Aorta (tissue), 5 donors: ENCODE measurements around the gene BIRC7. TPM values are rescaled to one million over a fixed set of nuclear protein-coding genes. Genes with fewer than 3 reads are reported as not detected.

Experiments
- ATAC-seq: fragments of 200-7000 bp; cut with Tn5 transposase; one replicate; pipeline ENCODE4 v1.9.1; 2022; ENCODE audit warnings: moderate library complexity; ENCODE audit not compliant: low FRiP score
- DNase-seq, 2 donors: peaks; one replicate each; pipeline ENCODE4 v3.0.0-alpha.2; 2020
- H3K27ac ChIP-seq, 2 donors: one replicate each; pipeline ENCODE4 v1.5.1; 2013; ENCODE audit warnings: low read length in 2 of 2, mild to moderate bottlenecking in 2 of 2, moderate library complexity in 2 of 2, control low read depth in 1 of 2, inconsistent platforms in 1 of 2, low read depth in 1 of 2
- H3K27me3 ChIP-seq, 2 donors: one replicate each; pipeline ENCODE4 v1.6.1; 2013; ENCODE audit warnings: control low read depth in 1 of 2, low read length in 1 of 2, mild to moderate bottlenecking in 1 of 2, moderate library complexity in 1 of 2; ENCODE audit not compliant: insufficient read depth in 2 of 2, control insufficient read depth in 1 of 2
- H3K36me3 ChIP-seq, 2 donors: one replicate each; pipeline ENCODE4 v1.6.1; 2013; ENCODE audit warnings: control low read depth in 1 of 2, low read length in 1 of 2, mild to moderate bottlenecking in 1 of 2; ENCODE audit not compliant: insufficient read depth in 2 of 2, control insufficient read depth in 1 of 2
- H3K4me1 ChIP-seq, 2 donors: one replicate each; pipeline ENCODE4 v1.6.1; 2013; ENCODE audit warnings: low read length in 2 of 2, control low read depth in 1 of 2, mild to moderate bottlenecking in 1 of 2, moderate library complexity in 1 of 2; ENCODE audit not compliant: insufficient read depth in 2 of 2, control insufficient read depth in 1 of 2
- H3K4me3 ChIP-seq, 2 donors: one replicate each; pipeline ENCODE4 v1.5.1; 2013; ENCODE audit warnings: low read length in 2 of 2, control low read depth in 1 of 2, mild to moderate bottlenecking in 1 of 2
- H3K9me3 ChIP-seq: one replicate; pipeline ENCODE4 v1.6.1; 2013; ENCODE audit warnings: mild to moderate bottlenecking, low read length; ENCODE audit not compliant: control insufficient read depth
- WGBS, 2 donors: extraction: QIAGEN DNeasy Blood & Tissue Kit; methylation state at CpG; one replicate each; pipeline ENCODE4 v1.1.7; 2013; 5-methylcytosine and 5-hydroxymethylcytosine counted together
- intact Hi-C, 2 donors: fragments of 100-400 bp; cut with DNase I; formaldehyde crosslinking; loops; one replicate each; pipeline versions ENCODE4 v1.14.2 to v1.15.0; 2022
- polyA plus RNA-seq, 2 donors: library from polyadenylated mRNA; stranded (reverse); fragments of 200-250 nt; gene quantifications; one replicate each; pipeline ENCODE4 v1.2.3, GENCODE V29; 2013
- total RNA-seq, 2 donors: library from RNA; stranded (reverse); fragmentation: NEBNext Ultra II Directional; extraction: Animal tissue kit (Norgen Biotek cat#: 25700); gene quantifications; one replicate each; pipeline ENCODE4 v1.2.1, GENCODE V29; 2021
- donor health status: healthy with polysubstance abuse.
- donor health status: Bipolar disorder and iron deficiency.
- donor health status: DM: no; HTN: no; CAD: no.
- donor health status: DM: no; HTN: no; CAD: no.
- donor health status: DM: yes; HTN: yes; CAD: no.

The BIRC7 gene
- total and polyA plus RNA-seq, 4 donors: not detected

- Histone ChIP-seq H3K27ac (no peak overlapping the region), H3K36me3 (no peaks in the 10 kb centered on the region), H3K9me3 (no peaks in the 10 kb centered on the region), H3K4me3 (no peak overlapping the region), H3K27me3 (no peaks in the 10 kb centered on the region), H3K4me1 (no peaks in the 10 kb centered on the region)
- WGBS, 2 donors: 43 to 51% methylated on average over 23 to 25 of the region's 25 CpGs
- DNase-seq: no peak
- no peak for ATAC-seq
- intact Hi-C loops: no loop called here
These were observed 25.5 kb downstream of the BIRC7 start for GRCh38 chr20:63261060-63261794.

DNA sequence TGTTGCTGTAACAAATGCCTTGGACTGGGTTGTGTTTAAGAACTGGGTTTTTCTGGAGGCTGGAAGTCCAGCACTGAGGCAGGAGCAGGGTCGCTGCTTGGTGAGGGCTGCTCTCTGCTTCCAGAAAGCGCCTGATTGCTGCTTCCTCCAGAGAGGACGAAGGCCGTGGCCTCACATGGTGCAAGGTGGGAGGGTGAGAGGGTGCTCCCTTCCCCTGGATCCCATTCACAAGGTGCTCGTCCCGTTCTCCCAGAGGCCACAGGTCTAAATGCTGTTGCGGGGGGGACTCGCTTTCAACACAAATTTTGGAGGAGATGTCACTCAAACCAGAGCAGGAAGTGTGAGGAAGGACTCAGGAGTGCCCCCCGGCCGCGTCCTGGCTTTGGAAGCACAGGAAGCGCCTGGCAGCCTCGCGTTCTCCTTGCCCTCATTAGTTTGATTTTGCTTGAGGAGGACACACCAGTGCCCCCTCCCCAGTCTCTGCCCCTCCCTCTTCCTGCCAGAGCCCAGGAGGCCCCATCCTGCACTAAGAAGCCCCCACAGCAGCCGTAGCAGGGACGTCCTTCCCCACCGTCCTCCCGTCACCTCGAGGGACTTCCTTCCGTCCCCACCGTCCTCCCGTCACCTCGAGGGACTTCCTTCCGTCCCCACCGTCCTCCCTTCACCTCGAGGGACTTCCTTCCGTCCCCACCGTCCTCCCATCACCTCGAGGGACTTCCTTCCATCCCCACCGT, 26.3 kb downstream of the BIRC7 start:
- no peak for ATAC-seq
- Histone ChIP-seq H3K9me3 (no peaks in the 10 kb centered on the region), H3K27me3 (no peaks in the 10 kb centered on the region), H3K36me3 (no peaks in the 10 kb centered on the region), H3K4me1 (no peaks in the 10 kb centered on the region), H3K27ac (no peak overlapping the region), H3K4me3 (no peak overlapping the region)
- 35 to 41% methylated on average over 28 to 30 of the region's 30 CpGs for WGBS, 2 donors
- intact Hi-C loops: no loop called here
- no peak for DNase-seq

- H3K36me3 ChIP-seq: no peaks in the 10 kb centered on the region
- DNase-seq (no peak), ATAC-seq (no peak)
- intact Hi-C loops: no loop called here
- no peaks in the 10 kb centered on the region for H3K4me1 ChIP-seq
- H3K9me3 ChIP-seq: no peaks in the 10 kb centered on the region
- 77 to 78% methylated on average over 9 of the region's 9 CpGs for WGBS, 2 donors
- no peak overlapping the region for H3K4me3 ChIP-seq
- no peaks in the 10 kb centered on the region for H3K27me3 ChIP-seq
- H3K27ac ChIP-seq: no peak overlapping the region
These were observed 27.1 kb downstream of the BIRC7 start for GRCh38 chr20:63262836-63263235.

GRCh38 chr20:63264000-63264399, 28.3 kb downstream of the BIRC7 start:
- no peak overlapping the region for H3K27ac ChIP-seq
- no peaks in the 10 kb centered on the region for H3K36me3 ChIP-seq
- no peaks in the 10 kb centered on the region for H3K9me3 ChIP-seq
- H3K27me3 ChIP-seq: no peaks in the 10 kb centered on the region
- no peak for DNase-seq
- WGBS, 2 donors: 83 to 84% methylated on average over 10 of the region's 10 CpGs
- intact Hi-C loops: no loop called here
- H3K4me1 ChIP-seq: no peaks in the 10 kb centered on the region
- no peak for ATAC-seq
- H3K4me3 ChIP-seq: no peak overlapping the region

DNA sequence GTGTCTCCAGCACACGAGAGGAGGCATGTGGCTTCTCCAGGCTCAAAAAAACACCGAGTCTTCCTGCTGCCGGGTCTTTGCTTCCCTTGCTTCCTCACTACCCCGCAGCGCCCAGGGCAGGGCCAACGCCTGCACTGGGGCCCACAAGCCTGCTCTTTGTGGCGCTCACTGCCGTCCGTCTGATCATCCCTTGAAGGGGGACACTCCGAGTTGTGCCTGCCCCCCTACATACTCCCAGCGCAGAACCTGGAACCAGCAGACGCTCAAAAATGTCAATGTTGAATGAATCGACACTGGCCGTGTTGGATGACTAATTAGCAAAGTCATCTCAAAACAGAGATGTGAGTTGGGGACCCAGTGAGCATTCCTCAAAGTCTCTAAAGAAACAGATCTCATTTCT, 28.8 kb downstream of the BIRC7 start:
- DNase-seq (no peak), ATAC-seq (no peak)
- Histone ChIP-seq H3K4me1 (no peaks in the 10 kb centered on the region), H3K4me3 (no peak overlapping the region), H3K36me3 (no peaks in the 10 kb centered on the region), H3K27me3 (no peaks in the 10 kb centered on the region), H3K27ac (no peak overlapping the region), H3K9me3 (no peaks in the 10 kb centered on the region)
- WGBS, 2 donors: 35 to 36% methylated on average over 14 of the region's 14 CpGs
- intact Hi-C loops: no loop called here

DNA sequence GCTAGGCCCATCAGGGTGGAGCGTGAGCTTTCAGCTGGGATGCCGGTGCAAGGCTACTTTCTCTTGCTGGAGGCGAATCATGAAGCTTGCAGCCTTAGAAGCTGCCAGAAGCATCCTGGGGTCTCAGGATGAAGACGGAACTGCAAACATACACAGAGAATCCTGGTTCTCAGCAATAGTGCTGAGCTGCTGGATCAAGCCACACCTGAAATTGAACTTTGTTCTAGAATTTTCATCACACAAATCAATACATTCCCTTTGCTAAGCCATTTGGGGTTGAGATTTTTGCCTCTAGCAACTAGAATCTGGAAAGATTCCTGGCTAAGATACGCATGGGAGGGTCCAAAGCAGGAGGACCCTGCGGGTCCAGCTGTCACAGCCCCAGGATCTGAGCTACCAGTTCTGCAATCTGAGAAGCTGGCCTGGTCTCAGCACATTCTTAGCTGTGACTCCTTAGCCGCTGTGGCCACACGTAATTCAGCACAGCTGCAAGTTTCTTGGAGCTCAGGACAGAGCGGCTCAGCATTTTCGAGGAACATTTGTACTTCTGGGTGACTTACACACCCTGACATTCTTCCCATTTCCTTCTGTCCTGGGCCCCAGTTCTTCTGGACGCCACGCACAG, 30.3 kb downstream of the BIRC7 start:
- H3K36me3 ChIP-seq: no peaks in the 10 kb centered on the region
- no peak overlapping the region for H3K27ac ChIP-seq
- no peak for DNase-seq
- intact Hi-C loops: no loop called here
- no peak for ATAC-seq
- H3K4me1 ChIP-seq: no peaks in the 10 kb centered on the region
- H3K9me3 ChIP-seq: no peaks in the 10 kb centered on the region
- 74 to 75% methylated on average over 12 of the region's 12 CpGs for WGBS, 2 donors
- no peaks in the 10 kb centered on the region for H3K27me3 ChIP-seq
- H3K4me3 ChIP-seq: no peak overlapping the region

DNA sequence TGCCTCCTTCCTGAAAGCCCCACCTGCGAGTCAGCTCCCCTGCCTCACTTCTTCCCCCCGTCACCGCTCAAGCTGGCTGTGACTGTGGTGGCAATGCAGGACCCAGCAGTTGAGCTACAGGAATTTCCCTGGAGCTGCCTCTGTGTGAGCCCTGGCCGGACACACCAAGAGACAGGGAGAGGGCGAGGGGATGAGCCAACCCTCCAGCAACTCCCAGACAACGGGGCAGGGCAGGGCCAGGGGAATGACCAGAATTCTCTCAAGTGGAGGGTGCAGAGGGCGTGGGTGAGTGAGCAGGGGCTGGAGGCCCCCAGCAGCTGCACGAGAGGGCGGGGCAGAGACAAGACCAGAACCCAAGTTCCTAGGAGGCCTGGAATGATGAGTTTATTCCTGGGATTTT, 32.0 kb downstream of the BIRC7 start:
- ATAC-seq (no peak), DNase-seq (no peak)
- intact Hi-C loops: no loop called here
- H3K9me3 ChIP-seq: no peaks in the 10 kb centered on the region
- no peaks in the 10 kb centered on the region for H3K4me1 ChIP-seq
- WGBS, 2 donors: 77 to 80% methylated on average over 9 of the region's 9 CpGs
- no peak overlapping the region for H3K27ac ChIP-seq
- H3K4me3 ChIP-seq: no peak overlapping the region
- H3K36me3 ChIP-seq: no peaks in the 10 kb centered on the region
- H3K27me3 ChIP-seq: no peaks in the 10 kb centered on the region

- intact Hi-C loops: no loop called here
- H3K9me3 ChIP-seq: no peaks in the 10 kb centered on the region
- DNase-seq: no peak
- ATAC-seq: no peak
- H3K4me3 ChIP-seq: no peak overlapping the region
- no peaks in the 10 kb centered on the region for H3K27me3 ChIP-seq
- H3K36me3 ChIP-seq: no peaks in the 10 kb centered on the region
- H3K27ac ChIP-seq: no peak overlapping the region
- 42 to 54% methylated on average over 7 of the region's 7 CpGs for WGBS, 2 donors
- H3K4me1 ChIP-seq: no peaks in the 10 kb centered on the region
These were observed 32.6 kb downstream of the BIRC7 start for GRCh38 chr20:63268256-63268655.
